Inflammatory macrophage (primary cell): Measurements from ENCODE around the gene NIP7.
"Not testable (repeated sequence)": the region's sequence is repeated elsewhere in the genome, so short reads cannot be mapped to it uniquely, and the experiment has no call there.

Experiments used
- DNase-seq, 2 donors: peaks; one replicate each; pipeline ENCODE4 v3.0.0-alpha.2; 2020 to 2022
- total RNA-seq, 18 experiments: gene quantifications; one replicate each; lab custom pipeline; 2026; ENCODE audit warnings: mixed read lengths in 6 of 18, inconsistent platforms in 2 of 18; lab: John Stamatoyannopoulos, UW

The NIP7 gene
- 16.4 to 41.2 (median 31.3) reads per million in 18 experiments for total RNA-seq

- peak; percentile 98 for DNase-seq
These were observed at the start of gene NIP7, which contains the start of gene COG8 for GRCh38 chr16:69339289-69340094. NIP7 (plus strand) TSS chr16:69339772; CDS start chr16:69339830, 58 bp downstream. COG8 (minus strand) TSS chr16:69339564; CDS start chr16:69339552, 12 bp downstream.

- not testable (repeated sequence) for DNase-seq
These were observed 47.9 kb upstream of the NIP7 start for GRCh38 chr16:69291657-69292056.

DNA sequence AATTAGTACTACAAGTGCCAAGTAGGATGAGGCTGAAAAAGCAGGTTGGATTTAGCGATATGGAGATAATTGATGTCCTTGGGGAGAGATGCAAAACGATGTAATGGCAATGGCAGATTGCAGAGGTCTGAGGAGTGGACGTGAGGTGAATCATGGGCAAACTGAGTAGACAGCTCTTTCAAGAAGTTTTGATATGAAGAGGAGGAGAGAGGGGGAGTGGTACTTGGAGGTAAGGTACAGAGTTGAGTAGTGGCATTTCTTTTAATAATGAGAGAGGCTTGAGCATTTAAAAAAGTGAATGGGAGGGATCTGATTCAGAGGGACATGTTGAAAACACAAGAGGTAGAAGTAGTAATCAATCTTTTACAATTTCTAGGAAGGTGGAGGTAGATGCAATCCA, 46.2 kb upstream of the NIP7 start:
- DNase-seq: no peak

DNA sequence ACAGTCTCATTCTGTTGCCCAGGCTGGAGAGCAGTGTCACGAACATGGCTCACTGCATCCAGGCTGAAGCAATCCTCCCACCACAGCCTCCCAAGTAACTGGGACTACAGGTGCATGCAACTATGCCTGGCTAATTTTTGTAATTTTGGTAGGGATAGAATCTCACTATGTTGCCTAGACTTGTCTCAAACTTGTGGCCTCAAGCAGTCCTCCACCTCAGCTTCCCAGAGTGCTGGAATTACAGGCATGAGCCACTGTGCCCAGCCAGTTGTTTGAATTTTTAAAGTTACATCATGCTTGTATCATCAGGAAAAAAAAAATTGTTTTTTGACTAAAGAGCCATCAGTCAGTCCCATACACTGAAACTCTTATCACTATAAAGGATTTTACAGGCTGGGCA, 45.5 kb upstream of the NIP7 start:
- no peak for DNase-seq

DNA sequence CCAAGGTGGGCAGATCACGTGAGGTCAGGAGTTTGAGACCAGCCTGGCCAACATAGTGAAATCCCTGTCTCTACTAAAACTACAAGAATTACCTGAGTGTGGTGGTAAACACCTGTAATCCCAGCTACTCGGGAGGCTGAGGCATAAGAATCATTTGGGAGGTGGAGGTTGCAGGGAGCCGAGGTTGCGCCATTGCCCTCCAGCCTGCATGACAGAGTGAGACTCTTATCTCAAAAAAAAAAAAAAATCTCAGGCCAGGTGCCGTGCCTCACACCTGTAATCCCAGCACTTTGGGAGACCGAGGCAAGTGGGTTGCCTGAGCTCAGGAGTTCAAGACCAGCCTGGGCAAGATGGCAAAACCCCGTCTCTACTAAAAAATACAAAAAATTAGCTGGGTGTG, 42.8 kb upstream of the NIP7 start:
- not testable (repeated sequence) for DNase-seq

GRCh38 chr16:69298261-69298660, 41.3 kb upstream of the NIP7 start:
- DNase-seq: no peak

DNA sequence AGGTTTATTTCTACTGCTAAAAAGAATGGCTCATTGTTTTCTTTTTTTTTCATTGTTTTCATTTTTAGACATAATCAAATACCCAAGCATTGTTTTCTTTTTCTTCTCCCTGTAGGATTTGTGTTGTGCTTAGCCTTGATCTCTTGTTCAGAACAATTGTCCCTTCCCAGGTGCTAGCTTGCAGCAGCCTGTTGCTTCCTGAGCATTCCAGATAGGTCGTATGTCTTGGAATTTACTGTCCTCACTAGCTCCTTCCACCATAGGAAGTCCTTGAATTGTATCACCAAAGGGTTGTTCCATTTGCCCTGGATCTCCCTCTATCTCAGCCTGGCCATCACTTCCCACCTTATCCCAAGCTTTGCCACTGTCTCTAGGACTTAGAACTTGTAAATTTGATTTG, 38.4 kb upstream of the NIP7 start:
- no peak for DNase-seq

DNA sequence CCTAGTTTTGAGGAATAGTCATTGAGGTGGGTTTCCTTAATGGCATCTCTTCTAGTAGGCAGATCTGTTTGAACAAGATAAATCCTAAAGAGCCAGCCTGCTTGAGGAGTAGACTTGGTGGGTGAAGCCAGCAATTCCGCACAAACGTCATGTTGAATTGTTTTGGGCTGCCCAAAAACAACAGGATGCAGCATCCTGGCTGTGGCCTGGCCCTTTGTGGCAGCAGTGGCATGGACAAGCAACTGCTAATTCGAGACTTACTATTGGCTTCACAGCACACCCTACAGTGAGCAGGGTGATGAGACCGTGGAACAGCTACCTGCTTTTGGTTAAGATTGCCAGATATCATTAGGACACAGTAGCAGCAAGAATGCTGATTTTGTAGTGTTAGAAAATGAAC, 37.7 kb upstream of the NIP7 start:
- DNase-seq: no peak

DNA sequence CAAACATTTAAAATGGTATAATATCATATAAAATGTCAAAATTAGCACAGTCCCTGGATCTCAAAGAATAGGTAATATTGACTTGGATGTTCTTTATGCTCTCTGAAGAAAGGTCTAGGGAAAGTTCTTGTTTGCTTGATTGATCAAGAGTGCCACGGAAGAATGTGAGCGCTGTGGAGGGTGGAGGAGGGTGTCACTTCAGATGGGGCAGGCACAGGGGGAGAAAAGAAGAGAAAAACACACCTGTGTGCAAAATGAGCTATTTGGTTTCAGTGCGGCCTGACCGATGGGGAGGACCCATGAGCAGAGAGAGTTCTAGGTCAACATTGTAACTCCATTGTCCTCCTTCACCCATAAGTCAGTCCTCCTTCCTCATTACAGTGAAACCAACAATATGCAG, 37.3 kb upstream of the NIP7 start:
- no peak for DNase-seq

DNA sequence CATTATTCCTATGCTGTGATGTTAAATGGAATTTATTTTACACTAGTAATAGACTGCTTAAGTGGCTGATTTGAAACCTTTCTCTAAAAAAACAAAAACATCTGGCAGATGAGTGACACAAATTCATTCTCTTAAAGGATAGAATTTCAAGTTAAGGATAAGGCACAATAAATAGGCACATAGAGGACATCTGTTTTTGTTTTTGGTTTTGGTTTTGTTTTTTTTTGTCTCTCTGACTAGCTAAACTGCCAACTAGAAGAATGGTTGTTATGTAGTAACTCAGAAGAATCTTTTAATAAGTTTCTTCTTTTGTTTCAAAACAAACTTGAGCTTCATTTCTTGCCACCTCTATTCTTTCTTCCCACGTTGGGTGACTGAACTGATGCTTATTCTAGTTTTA, 33.5 kb upstream of the NIP7 start:
- DNase-seq: no peak

DNA sequence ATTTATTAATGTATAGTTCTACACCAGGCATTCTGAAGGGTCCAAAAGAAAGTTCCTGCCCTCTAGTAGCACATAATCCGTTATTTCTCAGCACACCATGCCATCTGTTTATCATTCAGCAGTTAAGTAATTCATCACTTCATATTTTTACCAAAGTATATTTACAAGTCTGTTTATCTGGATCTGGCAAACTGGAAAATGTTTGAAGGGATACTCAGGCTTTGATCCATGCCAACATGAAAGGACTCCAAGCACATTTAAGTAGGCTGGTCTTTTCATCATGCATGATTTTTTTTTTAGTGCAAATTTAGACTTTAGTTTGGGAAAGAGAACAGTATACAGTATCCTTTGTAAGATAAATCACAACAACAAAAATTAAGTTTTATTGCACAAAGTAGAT, 32.5 kb upstream of the NIP7 start:
- DNase-seq: no peak

- no peak for DNase-seq
These were observed 31.7 kb upstream of the NIP7 start for GRCh38 chr16:69307856-69308255.

- no peak for DNase-seq
These were observed 30.3 kb upstream of the NIP7 start for GRCh38 chr16:69309316-69309715.

GRCh38 chr16:69310653-69311532, 28.7 kb upstream of the NIP7 start, which contains the start of gene VPS4A:
VPS4A (plus strand) TSS chr16:69311350; CDS start chr16:69311512, 162 bp downstream.
- DNase-seq: peak; percentile 96 to 99

DNA sequence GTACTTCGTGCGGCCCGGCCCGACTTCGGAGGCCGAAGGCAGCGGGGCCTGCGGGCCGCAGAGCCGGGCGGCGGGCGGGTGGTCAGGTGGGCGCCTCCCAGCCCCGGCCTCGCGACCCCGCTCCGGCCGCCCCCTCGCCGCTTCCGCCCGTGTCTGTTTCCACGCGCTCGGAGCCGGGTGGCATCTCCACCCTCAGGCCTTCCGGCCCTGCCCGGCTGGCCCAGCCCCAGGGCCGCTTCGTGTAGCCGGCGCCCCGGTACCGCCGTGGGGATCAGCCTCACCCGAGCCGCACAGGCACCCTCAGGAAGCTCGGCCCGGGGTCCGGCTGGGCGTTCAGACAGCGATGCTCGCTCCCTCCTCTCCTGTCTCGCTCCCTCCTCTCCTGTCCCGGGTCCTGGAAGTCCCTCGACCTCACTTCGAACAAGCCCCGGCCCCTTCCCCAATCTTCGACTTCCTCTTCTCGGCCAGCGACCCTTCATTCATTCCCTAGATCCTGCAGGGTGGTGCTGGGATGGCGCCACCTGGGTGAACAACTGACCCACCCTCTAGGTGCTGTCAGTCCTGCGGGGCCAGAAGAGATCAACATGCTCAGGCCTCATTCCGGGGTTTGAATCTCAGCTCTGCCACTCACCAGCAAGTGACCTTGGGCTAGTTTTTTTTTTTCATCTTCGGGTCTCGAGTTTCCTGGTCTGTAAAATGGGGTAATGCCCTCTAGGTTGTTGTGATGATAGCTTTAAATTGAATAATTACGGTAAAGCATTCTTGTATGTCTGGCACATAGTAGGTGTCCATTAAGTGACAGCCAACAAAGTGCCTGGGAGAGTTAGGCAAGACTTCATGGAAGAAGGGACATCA, 27.8 kb upstream of the NIP7 start:
- peak; percentile 29 to 34 for DNase-seq

- no peak for DNase-seq
These were observed 26.1 kb upstream of the NIP7 start for GRCh38 chr16:69313469-69313868.

GRCh38 chr16:69314534-69314933, 25.0 kb upstream of the NIP7 start:
- DNase-seq: no peak

GRCh38 chr16:69315486-69316311, 23.9 kb upstream of the NIP7 start:
- DNase-seq: no peak

GRCh38 chr16:69316595-69317034, 23.0 kb upstream of the NIP7 start:
- no peak for DNase-seq

GRCh38 chr16:69318177-69318910, 21.2 kb upstream of the NIP7 start:
- no peak for DNase-seq

DNA sequence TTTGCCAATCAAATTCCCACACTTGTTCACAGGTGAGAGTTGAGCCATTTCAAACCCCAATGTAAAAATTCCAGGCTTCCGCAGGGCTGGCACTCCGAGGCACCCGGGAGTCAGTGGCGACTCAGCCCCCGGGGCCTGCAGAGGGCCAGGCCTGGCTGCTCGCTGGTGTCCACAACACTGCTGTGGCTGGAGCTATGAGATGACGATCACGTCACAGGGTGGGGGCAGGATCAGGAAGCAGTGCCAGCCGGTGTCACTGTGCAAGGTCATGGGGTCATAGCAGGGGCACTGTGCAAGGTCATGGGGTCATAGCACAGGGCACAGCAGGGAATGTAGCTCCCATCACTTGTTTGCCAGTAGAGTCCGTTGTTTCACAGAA, 20.7 kb upstream of the NIP7 start:
- no peak for DNase-seq
